Tibial nerve (tissue), 4 donors: ENCODE measurements around the gene FNBP1.

Experiments used
- CTCF ChIP-seq, 5 experiments: fragments of 200-600 bp in 3 of 5; fragments of 450-650 bp in 2 of 5; sonication (generic) in 3 of 5; IDR thresholded peaks; one replicate each; pipeline ENCODE4 v1.5.1; 2016 to 2019; ENCODE audit warnings: antibody characterized with exemption in 5 of 5, mild to moderate bottlenecking in 3 of 5, moderate library complexity in 2 of 5
- EP300 ChIP-seq, 2 donors: sonication (generic); formaldehyde crosslinking; IDR thresholded peaks; one replicate each; pipeline ENCODE4 v1.6.1; 2017; ENCODE audit warnings: antibody characterized with exemption in 2 of 2, mild to moderate bottlenecking in 1 of 2
- POLR2A ChIP-seq, 2 donors: fragments of 450-650 bp; IDR thresholded peaks; one replicate each; pipeline ENCODE4 v1.6.1; 2017; ENCODE audit warnings: antibody characterized with exemption in 2 of 2, mild to moderate bottlenecking in 2 of 2, moderate library complexity in 2 of 2

GRCh38 chr9:129904734-129905133 is 138.3 kb downstream of the FNBP1 start:
- TF ChIP-seq CTCF (IDR thresholded peaks at IDR 0.05): no peak
- no peak for TF ChIP-seq POLR2A (IDR thresholded peaks at IDR 0.05)
- TF ChIP-seq EP300 (IDR thresholded peaks at IDR 0.05): no peak
